ENCODE results near the gene SBNO2. TPM values are rescaled to one million over a fixed set of nuclear protein-coding genes. Genes with fewer than 3 reads are reported as not detected.

Gene SBNO2
- polyA plus RNA-seq, 12 donors = 7.4 to 33.2 (median 10.2) TPM; not detected in 1

DNA sequence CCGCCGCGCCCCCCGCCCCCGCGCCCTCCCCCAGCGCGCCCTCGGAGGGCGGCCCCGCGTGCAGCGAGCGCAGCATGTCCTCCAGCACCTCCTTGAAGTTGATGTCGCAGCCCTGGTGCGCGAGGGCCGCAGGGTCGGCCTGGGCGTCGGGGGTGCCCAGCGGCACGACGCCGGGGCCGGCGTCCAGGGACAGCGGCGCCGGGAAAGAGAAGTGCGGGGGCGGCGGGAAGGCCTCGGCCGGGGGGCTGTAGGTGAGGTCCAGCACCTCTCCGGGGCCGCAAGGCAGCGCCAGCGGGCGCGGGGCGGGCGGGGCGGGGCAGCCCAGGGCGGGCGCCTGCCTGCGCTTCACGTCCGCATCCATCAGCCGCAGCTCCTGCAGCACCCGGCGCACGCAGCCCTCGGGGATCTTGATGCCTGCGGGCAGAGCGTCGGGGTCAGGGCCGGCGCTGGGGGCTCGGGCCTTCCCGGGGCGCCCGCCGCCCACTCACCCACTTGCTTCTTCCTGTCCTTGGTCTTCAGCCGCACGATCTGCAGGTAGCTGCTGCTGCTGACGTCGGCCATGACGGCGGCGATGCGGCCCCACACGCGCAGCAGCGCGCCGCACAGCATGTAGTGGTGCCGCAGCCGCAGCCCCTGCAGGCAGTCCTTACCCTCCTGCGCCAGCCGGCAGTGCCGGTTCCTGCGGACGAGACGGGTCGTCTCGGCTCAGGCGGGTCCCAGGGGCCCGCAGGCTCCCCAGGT is 65.6 kb downstream of the SBNO2 start:
- DNase-seq = no peak

DNA sequence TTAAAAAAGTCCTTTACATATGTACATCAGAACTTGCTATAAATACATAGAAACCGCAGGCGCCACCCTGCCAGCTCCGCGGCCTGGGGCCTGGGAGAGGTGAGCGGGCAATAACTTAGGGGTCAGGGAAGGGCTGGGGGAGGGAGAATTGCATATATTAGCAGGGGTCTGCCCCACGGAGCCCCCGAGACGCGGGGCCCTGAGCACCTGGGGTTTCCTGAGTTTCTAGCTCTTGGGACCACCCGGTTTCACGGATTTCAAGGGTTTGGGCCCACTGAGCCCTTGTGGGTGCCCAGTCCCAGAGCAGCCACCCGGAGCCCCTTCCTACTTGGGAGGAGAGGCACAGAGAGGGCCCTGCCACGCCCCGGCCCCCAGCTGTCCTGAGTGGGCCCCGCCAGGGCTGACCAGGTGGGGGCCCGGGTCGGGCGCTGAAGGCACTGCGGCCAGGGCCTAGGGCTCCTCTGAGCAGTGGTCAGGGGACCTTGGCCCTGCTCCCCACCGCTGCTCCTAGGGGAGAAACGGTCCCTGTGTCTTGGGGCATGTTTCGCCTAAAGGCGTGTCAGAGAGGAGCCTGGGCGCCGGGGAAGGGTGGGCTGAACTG is 66.3 kb downstream of the SBNO2 start:
- no peak for DNase-seq

DNA sequence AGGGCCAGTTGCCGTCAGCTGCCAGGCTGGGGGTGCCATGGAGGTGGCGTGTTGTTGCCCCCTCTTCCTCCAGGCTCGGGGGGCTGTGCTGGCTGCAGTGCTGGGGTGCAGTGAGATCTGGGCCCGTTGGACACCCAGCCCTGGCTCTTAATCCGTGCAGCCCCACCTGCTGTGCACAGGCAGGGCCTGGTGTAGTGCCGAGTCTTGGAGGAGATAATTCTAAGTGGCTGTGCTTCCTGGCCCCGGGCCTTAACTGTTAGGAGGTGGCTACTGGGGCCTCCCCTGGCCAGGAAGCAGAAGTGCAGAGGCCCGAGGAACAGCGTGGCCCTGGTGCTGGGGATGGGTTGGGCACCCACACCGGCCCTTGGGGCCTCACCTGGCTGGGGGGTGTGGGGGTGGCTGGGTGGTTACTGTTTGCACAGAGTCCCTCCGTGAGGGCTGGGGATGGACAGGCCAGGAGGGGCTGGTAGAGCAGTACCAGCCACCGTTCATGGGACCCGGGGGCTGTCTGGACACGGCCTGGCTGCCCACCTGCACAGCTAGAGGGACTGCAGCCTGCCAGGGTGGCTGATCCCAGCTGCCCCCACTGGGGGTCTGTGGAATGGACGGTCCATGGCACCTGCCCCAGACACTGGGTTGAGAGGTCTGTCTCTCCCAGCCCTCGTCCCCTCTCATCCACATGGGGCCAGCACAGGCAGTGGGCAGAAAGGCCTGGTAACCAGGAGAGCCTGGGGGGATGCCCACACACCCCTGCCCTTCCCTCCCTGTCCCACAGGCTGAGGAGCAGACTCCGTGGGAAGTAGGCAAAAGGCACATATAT is 67.0 kb downstream of the SBNO2 start:
- no peak for DNase-seq

DNA sequence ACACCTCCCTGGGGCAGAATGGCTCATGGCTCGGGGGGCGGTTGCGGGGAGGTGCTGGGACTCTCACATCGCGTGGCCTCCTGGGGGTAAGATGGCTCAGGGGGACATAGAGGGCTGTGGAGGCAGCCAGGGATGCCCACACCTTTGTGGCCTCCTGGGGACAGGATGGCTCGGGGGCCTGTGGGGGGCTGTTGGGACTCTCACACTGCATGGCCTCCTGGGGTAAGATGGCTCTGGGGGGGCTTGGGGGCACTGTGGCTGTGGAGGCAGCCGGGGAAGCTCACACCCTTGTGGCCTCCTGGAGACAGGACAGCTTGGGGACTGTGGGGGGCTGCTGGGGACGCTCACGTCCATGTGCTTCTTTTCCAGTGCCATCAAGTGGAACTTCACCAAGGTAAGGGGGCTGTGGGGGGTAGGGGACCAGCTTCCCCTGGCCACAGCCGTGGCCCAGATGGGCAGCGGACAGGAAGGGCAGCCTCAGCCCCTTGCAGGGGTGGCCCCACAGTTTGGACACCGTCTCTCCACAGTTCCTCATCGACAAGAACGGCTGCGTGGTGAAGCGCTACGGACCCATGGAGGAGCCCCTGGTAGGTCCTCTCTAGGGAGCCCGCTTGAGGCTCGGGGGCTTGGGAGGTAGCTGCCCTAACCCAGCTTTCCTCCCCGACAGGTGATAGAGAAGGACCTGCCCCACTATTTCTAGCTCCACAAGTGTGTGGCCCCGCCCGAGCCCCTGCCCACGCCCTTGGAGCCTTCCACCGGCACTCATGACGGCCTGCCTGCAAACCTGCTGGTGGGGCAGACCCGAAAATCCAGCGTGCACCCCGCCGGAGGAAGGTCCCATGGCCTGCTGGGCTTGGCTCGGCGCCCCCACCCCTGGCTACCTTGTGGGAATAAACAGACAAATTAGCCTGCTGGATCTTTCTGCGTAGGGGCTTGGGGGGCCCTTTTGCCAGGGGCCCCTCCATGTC is 67.9 kb downstream of the SBNO2 start:
- DNase-seq = no peak

DNA sequence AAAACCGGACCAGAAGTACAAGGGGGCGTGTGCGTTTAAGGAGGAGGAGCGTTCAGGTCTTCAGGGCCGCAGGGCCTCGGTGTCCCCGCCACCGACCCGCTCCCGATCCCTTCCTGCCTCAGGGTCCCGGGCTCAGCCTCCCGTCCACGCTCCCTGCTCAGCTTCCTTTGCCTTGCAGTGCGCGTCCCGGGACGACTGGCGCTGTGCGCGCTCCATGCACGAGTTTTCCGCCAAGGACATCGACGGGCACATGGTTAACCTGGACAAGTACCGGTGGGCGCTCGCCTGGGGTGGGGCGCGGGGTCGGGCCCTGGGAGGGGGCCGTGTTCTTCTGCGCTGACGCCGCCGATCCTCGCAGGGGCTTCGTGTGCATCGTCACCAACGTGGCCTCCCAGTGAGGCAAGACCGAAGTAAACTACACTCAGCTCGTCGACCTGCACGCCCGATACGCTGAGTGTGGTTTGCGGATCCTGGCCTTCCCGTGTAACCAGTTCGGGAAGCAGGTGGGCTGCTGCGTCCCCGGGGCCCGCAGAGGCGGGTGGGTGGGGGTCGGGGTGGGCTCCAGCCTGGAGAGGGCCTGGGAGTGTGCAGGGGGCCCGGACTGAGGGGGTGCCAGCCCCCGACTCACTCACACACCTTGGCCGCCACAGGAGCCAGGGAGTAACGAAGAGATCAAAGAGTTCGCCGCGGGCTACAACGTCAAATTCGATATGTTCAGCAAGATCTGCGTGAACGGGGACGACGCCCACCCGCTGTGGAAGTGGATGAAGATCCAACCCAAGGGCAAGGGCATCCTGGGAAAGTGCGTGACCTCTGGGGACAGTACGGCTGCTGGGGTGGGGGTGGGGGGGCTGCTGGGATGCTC is 68.8 kb downstream of the SBNO2 start:
- DNase-seq = no peak

DNA sequence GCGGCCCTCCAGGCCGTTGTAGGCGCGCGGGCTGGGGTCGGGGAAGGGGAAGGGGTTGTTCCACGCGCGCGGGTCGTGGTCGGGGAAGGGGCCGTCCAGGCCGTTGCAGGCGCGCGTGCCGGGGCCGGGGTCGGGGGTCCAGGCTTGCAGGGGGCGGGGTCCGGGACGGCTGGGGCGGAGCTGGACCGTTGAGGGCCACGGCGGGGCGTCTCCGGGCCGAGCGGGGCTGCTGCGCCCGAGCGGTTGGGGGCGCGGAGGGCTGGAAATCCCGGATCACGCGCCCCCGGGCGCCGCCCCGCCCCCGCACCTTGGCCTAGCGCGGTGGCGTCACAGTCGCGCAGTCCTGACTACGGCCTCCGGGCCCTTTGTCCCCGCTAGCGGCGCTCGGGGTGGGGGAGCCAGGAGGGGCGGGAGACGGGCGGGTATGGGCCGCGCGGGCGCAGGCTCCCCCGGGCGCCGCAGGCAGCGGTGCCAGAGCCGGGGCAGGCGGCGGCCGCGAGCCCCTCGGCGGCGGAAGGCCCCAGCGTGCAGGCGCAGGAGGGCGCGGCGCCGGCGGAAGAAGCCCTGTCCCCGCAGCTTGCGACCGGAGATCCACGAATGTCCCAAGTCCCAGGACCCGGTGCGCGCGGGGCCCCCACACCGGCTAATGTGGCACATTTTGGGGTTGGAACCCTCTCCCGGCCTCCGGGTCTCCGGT is 69.6 kb downstream of the SBNO2 start:
- DNase-seq = peak; percentile 57

DNA sequence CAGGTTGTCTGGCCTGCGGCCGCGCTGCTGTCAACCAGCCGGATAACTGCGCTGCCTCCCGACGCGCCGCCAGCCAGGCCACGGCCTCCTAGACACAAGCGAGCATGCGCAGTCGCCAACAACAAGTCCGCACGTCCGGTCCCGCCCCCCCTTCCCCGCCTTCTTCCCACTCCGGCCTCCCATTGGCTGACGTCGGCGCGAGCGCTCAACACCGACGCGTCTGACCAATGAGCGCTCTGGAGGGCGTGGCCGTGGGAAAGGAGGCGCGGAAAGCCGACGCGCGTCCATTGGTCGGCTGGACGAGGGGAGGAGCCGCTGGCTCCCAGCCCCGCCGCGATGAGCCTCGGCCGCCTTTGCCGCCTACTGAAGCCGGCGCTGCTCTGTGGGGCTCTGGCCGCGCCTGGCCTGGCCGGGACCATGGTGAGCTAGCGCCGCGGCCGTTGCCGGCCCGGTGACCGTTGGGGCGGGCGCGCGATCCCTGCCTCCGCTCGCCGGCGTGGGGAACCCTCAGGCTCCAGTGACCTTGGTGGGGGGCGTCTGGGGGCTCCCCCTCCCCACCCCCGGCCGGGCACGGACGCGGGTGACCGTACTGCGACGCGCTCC is 70.3 kb downstream of the SBNO2 start, which contains the start of gene GPX4:
TSS of gene GPX4 (plus strand) at position 287 of the 603 bp plus-strand sequence. CDS start at position 337, 50 bp downstream.
- peak; percentile 100 for DNase-seq

DNA sequence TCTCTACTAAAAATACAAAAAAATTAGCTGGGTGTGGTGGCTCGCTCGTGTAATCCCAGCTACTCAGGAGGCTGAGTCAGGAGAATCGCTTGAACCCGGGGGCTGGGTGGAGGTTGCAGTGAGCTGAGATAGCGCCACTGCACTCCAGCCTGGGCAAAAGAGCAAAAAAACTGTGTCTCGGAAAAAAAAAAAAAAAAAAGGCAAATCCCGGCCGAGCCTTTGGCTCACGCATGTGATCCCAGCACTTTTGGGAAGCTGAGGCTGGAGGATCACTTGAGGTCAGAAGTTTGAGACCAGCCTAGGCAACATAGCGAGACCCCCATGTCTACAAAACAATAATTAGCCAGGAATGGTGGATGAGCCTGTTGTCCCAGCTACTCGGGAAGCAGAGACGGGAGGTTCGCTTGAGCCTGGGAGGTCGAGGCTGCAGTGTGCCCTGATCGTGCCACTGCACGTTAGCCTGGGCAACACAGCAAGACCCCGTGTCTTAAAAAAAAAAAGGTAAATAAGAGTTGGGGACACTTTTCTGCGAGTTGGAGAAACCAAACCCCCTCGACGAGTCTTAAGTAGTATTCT is 70.8 kb downstream of the SBNO2 start:
- no peak for DNase-seq

DNA sequence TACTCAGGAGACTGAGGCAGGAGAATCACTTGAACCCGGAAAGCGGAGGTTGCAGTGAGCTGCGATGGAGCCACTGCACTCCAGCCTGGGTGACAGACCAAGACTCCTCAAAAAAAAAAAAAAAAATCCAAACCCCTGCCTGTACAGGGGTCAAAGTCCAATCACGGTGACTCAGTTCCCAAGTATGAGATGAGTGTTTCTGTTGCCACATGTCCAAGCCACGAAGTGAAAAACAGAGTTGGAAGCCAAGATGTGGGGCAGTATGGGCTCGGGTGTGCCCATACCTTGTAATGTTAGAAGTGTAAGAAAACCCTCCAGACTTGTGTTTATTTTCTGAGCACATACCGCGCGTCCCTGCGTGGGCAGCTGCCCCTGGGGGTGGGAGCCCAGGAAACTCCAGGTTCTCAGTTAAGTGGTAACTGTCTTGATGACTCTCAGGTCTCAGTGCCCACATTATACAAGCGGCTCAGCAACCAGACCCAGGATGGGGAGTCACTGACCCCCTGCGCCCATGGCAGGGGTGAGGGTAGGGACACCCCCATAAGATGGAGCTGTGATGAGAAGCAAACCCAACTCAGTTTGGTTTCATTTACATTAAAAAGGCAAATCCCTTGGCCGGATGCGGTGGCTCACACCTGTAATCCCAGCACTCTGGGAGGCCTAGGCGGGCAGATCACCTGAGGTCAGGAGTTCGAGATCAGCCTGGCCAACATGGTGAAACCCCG is 71.5 kb downstream of the SBNO2 start:
- no peak for DNase-seq

DNA sequence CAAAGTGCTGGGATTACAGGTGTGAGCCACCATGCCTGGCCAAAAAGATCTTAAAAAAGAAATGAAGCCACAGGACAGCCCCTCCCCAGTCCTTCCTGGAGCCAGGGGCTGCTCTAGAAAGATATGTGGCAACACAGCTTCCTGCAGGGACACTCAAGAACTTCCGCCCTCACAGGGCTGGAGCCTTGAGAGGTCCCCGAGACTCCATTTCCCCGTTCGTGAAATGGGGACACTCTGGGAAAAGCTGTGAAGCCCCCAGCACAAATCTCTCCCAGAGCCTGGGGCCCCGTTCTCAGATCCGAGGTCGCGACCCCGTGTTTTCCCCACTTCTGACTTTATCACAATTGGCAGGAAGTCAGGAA is 72.8 kb downstream of the SBNO2 start:
- no peak for DNase-seq

DNA sequence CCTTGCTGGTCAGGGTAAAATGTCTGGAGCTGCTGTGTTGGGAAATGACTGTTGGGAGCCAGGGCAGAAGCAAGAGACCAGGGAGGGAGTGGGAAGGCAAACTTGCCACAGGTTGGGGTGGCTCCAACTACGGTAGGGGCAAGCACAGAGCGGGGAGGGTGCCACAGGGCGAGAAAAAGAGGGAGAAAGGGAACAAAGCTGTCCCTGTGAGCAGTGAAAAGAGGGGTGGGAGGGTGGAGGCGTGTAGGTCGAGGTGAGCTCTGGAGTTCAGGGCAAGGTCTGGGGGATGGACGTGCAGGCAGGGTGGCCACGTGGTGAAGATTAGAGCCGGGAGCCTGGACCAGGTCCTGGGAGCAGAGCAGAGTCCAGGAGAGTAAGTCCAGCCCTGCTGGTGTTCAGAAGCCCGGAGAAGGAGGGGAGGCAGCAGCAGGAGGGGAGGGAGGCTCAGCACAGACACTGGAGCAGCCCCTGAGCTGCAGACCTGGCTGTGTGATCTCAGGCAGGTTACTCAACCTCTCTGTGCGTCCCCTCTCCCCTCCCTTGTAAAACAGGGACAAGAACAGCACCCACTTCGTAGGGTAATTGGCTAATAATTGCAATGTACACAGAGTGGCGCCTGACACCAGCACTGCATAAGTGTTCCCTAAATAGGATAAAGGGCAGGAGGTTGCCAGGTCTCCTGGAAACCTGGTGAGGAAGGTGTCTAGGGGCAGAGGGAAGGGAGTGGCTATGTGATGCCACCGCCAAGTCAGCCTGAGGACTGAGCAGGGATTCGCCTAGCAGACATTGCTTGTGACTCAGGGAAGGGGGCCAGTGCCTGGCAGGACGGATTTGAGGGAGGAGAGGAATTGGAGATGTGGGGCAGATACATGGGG is 75.7 kb downstream of the SBNO2 start:
- DNase-seq = no peak

DNA sequence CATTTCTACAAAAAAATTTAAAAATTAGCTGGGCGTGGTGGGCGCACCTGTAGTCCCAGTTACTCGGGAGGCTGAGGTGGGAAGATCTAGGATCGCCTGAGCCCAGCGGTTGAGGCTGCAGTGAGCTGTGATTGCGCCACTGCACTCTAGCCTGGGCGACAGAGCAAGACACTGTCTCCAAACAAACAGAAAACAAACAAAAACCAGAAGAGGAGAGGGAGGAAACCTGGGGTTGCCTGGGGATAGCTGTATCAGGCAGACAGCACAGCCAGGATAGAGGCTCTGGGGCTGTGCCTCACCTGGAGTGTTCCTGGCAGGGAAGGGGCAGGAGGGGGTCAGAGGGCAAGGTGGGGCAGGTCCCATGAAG is 76.3 kb downstream of the SBNO2 start:
- no peak for DNase-seq

DNA sequence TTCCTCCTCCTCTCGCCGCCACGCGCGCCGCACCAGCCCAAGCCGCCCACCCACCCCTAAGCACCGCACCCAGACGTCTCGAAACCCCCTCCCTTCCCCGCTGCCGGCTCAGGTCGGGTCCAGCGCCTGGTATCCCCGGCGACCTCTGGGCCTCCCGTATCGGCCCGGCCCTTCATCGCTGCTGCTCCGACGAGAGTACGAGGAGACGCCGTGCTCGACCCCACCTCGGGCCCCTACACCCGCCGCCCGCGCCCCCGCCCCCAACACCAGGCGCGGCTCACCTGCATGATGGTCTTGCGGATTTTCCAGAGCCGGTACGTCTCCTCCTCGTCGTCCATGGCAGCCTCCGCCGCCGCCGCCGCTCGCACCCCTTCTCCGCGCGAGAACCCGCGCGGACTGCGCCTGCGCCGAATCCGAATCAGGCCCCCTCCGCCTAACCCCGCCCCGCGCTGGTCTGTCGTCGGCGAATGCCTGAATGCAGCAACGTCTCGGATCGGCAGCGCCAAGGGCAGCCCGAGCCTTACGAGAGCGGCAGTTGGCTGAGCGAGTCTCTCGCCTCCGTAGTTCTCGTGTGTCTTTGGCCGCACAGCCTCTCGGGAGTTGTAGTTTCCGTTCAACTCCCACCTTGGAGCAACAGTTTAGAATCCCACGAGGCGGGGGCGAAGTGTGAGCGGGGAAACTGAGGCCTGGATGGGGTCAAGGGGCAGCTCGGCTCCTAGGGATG is 78.9 kb downstream of the SBNO2 start, which contains the start of gene POLR2E:
TSS of gene POLR2E (minus strand) at position 398 of the 724 bp plus-strand sequence. CDS start at position 338, 60 bp downstream.
- peak; percentile 99 for DNase-seq

DNA sequence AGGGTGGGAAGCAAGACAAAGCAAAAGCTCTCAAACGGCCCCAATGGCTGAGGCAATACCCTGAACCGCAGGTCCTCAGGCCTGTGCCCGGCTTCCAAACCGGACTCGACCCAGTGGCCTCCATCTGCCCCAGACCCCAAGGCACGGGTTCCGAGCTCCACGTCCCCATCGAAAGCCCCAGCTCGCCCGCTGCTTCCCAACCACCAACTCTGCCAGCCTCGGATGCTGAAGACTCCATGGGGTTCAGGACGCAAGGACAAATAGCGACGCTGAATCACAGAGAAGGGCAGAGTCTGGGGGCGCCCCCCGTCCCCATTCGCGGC is 79.5 kb downstream of the SBNO2 start:
- DNase-seq = no peak

DNA sequence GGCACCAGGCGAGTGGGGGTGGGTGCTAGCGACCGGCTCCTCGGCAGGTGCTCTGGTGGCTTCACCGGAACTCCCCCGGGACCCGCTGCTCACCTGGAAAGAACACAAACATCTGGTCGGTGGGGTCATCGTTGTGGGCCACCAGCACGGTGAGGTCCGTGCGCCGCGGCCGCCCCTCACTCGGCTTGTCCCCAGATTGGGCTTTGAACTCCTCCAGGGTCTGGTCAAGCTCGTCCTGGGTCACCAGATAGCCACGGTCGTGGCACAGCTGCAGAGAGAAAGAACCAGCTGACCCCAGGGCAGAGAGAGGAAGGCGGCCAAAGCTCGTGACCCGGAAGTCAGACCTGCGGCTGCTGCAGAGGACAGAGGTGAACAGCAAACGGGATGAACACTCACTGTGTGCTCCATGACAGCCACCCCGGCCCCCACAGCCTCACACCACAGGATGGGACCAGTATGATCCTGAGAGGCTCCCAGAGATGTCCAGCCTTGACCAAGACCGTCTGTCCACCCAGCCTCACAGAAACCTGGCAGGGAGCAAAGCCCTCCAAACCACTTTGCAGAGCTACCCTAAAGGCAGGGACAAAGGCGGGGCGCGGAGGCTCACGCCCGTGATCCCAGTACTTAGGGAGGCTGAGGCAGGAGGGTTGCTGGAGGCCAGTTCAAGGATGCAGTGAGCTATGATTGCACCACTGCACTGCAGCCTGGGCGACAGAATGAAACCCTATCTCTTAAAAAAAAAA is 80.1 kb downstream of the SBNO2 start:
- DNase-seq = no peak

DNA sequence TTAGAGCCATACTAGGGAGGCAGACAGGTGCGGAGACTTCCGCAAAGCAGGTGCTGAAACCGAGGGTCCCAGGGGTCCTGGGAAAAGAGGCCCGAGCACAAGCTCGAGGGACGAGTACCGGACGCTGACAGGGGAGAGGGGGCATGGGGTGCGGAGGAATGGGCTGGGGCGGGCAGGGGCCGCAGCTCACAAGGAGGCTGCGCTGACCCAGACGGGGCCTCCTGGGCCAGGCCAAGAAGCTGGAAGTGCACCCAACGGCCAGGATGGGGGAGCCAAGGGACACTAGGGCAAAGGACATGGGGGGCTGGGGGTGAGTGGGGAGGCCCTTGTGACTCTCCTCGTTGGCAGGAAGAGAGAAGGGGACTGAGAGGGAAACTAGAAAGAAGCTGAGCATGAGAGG is 80.7 kb downstream of the SBNO2 start:
- DNase-seq = no peak

Data from muscle of arm (tissue), 12 donors.